ENCODE data around the gene MTMR6. TPM values are rescaled to one million over a fixed set of nuclear protein-coding genes. Genes with fewer than 3 reads are reported as not detected.
A peak's percentile ranks its signal among the peaks of the same experiment; 100 is the strongest.

The MTMR6 gene
- polyA plus RNA-seq, 1 experiment: 25.7 TPM

- H3K27me3 ChIP-seq (ENCODE audit: control insufficient read depth, insufficient read depth, low read length): peaks cover 8% of the 10 kb centered on the region
- POLR2A ChIA-PET: no interaction called here
- CTCF ChIA-PET: interaction anchor here (5.4 kb wide), 1 partner anchor 9 kb away, joined by 61 read pairs; the partner anchor contains the start of gene MTMR6
- no peak overlapping the region for H3K27ac ChIP-seq (ENCODE audit: low read depth, low read length)
- peaks cover under 1% of the 10 kb centered on the region; the same call in 1 of the 2 replicates for H3K9me3 ChIP-seq (ENCODE audit: control insufficient read depth, insufficient read depth, low read length)
- no peak for TF ChIP-seq CTCF (IDR thresholded peaks at IDR 0.05; ENCODE audit: low read depth, low read length)
- no peak for DNase-seq (ENCODE audit: low read depth, low spot score)
- no peak overlapping the region for H3K4me3 ChIP-seq (ENCODE audit: low read depth, low read length)
Measured at GRCh38 chr13:25295228-25295627, 7.9 kb upstream of the MTMR6 start.

GRCh38 chr13:25292301-25292700 lies 5.0 kb upstream of the MTMR6 start:
- H3K4me3 ChIP-seq (ENCODE audit: low read depth, low read length): no peak overlapping the region
- POLR2A ChIA-PET: no interaction called here
- no peak for DNase-seq (ENCODE audit: low read depth, low spot score)
- no peak overlapping the region for H3K27ac ChIP-seq (ENCODE audit: low read depth, low read length)
- CTCF ChIA-PET: no interaction called here
- H3K27me3 ChIP-seq (ENCODE audit: control insufficient read depth, insufficient read depth, low read length): peaks cover 8% of the 10 kb centered on the region
- TF ChIP-seq CTCF (IDR thresholded peaks at IDR 0.05; ENCODE audit: low read depth, low read length): no peak
- H3K9me3 ChIP-seq (ENCODE audit: control insufficient read depth, insufficient read depth, low read length): no peaks in the 10 kb centered on the region; the same call in 1 of the 2 replicates

GRCh38 chr13:25291691-25292090 lies 4.4 kb upstream of the MTMR6 start:
- Histone ChIP-seq H3K27ac (ENCODE audit: low read depth, low read length) (no peak overlapping the region), H3K9me3 (ENCODE audit: control insufficient read depth, insufficient read depth, low read length) (peaks cover 5% of the 10 kb centered on the region; the same call in 1 of the 2 replicates), H3K4me3 (ENCODE audit: low read depth, low read length) (no peak overlapping the region), H3K27me3 (ENCODE audit: control insufficient read depth, insufficient read depth, low read length) (peaks cover 8% of the 10 kb centered on the region)
- no peak for DNase-seq (ENCODE audit: low read depth, low spot score)
- ChIA-PET CTCF (interaction anchor here (1.2 kb wide), 1 partner anchor 83 kb away, joined by 3 read pairs; no protein-coding TSS in a partner anchor), POLR2A (no interaction called here)
- TF ChIP-seq CTCF (IDR thresholded peaks at IDR 0.05; ENCODE audit: low read depth, low read length): no peak

GRCh38 chr13:25288966-25289365 lies 1.7 kb upstream of the MTMR6 start:
- Histone ChIP-seq H3K27ac (ENCODE audit: low read depth, low read length) (no peak overlapping the region), H3K4me3 (ENCODE audit: low read depth, low read length) (no peak overlapping the region), H3K9me3 (ENCODE audit: control insufficient read depth, insufficient read depth, low read length) (peaks cover 5% of the 10 kb centered on the region; the same call in 1 of the 2 replicates), H3K27me3 (ENCODE audit: control insufficient read depth, insufficient read depth, low read length) (no peaks in the 10 kb centered on the region)
- ChIA-PET CTCF (interaction anchor here (1.8 kb wide), 1 partner anchor 10 kb away, joined by 24 read pairs; no protein-coding TSS in a partner anchor), POLR2A (no interaction called here)
- DNase-seq (ENCODE audit: low read depth, low spot score): no peak
- TF ChIP-seq CTCF (IDR thresholded peaks at IDR 0.05; ENCODE audit: low read depth, low read length): no peak

GRCh38 chr13:25286308-25286968 lies 850 bp downstream of the MTMR6 start:
- peaks cover 5% of the 10 kb centered on the region; the same call in 1 of the 2 replicates for H3K9me3 ChIP-seq (ENCODE audit: control insufficient read depth, insufficient read depth, low read length)
- CTCF ChIA-PET: interaction anchor here (1.0 to 4.1 kb wide), 7 partner anchors 8 to 90 kb away, joined by 3 to 61 read pairs (median 6); no protein-coding TSS in a partner anchor
- no peaks in the 10 kb centered on the region for H3K27me3 ChIP-seq (ENCODE audit: control insufficient read depth, insufficient read depth, low read length)
- no peak for DNase-seq (ENCODE audit: low read depth, low spot score)
- TF ChIP-seq CTCF (IDR thresholded peaks at IDR 0.05; ENCODE audit: low read depth, low read length): no peak
- peak overlapping the region; percentile 80 for H3K27ac ChIP-seq (ENCODE audit: low read depth, low read length)
- H3K4me3 ChIP-seq (ENCODE audit: low read depth, low read length): peak overlapping the region; percentile 89
- POLR2A ChIA-PET: no interaction called here
